RWPE2 (cell line): ENCODE measurements around the gene DOCK3.
"Not testable (repeated sequence)": the region's sequence is repeated elsewhere in the genome, so short reads cannot be mapped to it uniquely, and the experiment has no call there.

ENCODE experiments used
- ATAC-seq: fragments of 200-7000 bp; cut with Tn5 transposase; 3 replicates; pipeline ENCODE4 v1.9.1; 2021; ENCODE audit warnings: low read depth
- DNase-seq: peaks from one replicate; pipeline ENCODE4 v3.0.0-alpha.2; 2020; ENCODE audit warnings: low spot score
- H3K27ac ChIP-seq: fragments of 450-650 bp; 2 replicates; pipeline ENCODE4 v1.5.1; 2017; ENCODE audit warnings: mild to moderate bottlenecking; ENCODE audit not compliant: poor library complexity, severe bottlenecking
- H3K27me3 ChIP-seq: fragments of 250-450 bp; sonication (Bioruptor Pico); 2 replicates; pipeline ENCODE4 v1.5.1; 2021; ENCODE audit warnings: mild to moderate bottlenecking, moderate library complexity; ENCODE audit not compliant: insufficient read depth, poor library complexity, severe bottlenecking
- H3K36me3 ChIP-seq: fragments of 250-450 bp; sonication (Bioruptor Pico); 2 replicates; pipeline ENCODE4 v1.5.1; 2020; ENCODE audit warnings: low read depth, mild to moderate bottlenecking, moderate library complexity
- H3K4me1 ChIP-seq: fragments of 250-450 bp; sonication (Bioruptor Pico); 2 replicates; pipeline ENCODE4 v1.5.1; 2021; ENCODE audit warnings: mild to moderate bottlenecking, moderate library complexity; ENCODE audit not compliant: insufficient read depth, poor library complexity, severe bottlenecking
- H3K4me3 ChIP-seq: fragments of 250-450 bp; sonication (Bioruptor Pico); 2 replicates; pipeline ENCODE4 v1.5.1; 2021; ENCODE audit warnings: mild to moderate bottlenecking, moderate library complexity; ENCODE audit not compliant: severe bottlenecking
- H3K9me3 ChIP-seq: fragments of 250-450 bp; sonication (Bioruptor Pico); 2 replicates; pipeline ENCODE4 v1.5.1; 2021; ENCODE audit warnings: mild to moderate bottlenecking, moderate library complexity; ENCODE audit not compliant: severe bottlenecking
- TF ChIP-seq, protein P1 (sequence below): fragments of 450-650 bp; IDR thresholded peaks from one replicate; pipeline ENCODE4 v1.5.1; 2017; ENCODE audit warnings: mild to moderate bottlenecking, moderate library complexity; ENCODE audit not compliant: poor library complexity, severe bottlenecking

Gene DOCK3

DNA sequence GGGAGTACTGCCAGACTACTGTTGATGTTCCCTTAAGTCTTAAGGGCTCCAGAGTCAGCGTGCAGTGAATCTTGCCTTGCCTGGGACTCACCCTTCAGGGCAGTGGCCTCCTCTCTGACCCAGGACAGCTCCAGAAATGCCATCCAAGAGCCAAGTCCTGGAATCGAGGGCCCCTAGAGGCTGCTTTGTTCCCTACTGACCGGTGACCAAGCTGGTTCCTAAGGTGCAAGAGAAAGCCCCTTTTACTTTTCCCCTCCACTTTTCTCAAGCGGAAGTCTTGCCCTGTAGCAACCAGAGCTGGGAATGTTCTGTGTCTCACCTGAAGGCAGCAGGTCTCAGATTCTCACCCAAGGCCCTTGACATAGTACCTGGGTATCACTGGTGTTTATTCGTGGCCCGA, 238.0 kb downstream of the DOCK3 start:
- no peak overlapping the region for H3K4me3 ChIP-seq
- ATAC-seq: no peak
- TF ChIP-seq, protein P1, sequence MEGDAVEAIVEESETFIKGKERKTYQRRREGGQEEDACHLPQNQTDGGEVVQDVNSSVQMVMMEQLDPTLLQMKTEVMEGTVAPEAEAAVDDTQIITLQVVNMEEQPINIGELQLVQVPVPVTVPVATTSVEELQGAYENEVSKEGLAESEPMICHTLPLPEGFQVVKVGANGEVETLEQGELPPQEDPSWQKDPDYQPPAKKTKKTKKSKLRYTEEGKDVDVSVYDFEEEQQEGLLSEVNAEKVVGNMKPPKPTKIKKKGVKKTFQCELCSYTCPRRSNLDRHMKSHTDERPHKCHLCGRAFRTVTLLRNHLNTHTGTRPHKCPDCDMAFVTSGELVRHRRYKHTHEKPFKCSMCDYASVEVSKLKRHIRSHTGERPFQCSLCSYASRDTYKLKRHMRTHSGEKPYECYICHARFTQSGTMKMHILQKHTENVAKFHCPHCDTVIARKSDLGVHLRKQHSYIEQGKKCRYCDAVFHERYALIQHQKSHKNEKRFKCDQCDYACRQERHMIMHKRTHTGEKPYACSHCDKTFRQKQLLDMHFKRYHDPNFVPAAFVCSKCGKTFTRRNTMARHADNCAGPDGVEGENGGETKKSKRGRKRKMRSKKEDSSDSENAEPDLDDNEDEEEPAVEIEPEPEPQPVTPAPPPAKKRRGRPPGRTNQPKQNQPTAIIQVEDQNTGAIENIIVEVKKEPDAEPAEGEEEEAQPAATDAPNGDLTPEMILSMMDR: no peak
- H3K27me3 ChIP-seq: peaks cover 7% of the 10 kb centered on the region
- H3K4me1 ChIP-seq: no peaks in the 10 kb centered on the region
- no peak overlapping the region for H3K27ac ChIP-seq
- no peaks in the 10 kb centered on the region for H3K36me3 ChIP-seq
- DNase-seq: no peak
- no peaks in the 10 kb centered on the region for H3K9me3 ChIP-seq

DNA sequence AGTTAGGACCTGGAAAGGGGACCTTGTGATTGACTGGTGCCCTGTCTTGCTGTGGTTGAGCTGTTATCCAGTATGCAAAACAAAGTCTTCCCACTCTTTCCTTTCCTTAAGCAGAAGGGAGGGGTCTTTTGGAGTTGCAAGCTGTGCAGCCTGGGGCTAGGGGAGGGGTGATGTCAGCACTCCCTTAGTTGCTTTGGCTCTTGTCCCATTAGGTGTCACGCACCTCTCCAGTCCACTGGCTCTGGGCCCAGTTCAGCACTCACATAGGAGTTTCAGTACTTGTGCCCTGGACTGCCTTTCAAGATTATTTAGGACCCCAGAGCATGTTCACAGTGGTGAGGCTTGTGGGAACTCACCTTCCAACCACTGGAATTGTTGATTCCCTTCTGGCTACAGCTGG, 238.5 kb downstream of the DOCK3 start:
- DNase-seq (no peak), ATAC-seq (no peak)
- Histone ChIP-seq H3K9me3 (no peaks in the 10 kb centered on the region), H3K27me3 (peaks cover 7% of the 10 kb centered on the region), H3K36me3 (no peaks in the 10 kb centered on the region), H3K27ac (no peak overlapping the region), H3K4me3 (no peak overlapping the region), H3K4me1 (no peaks in the 10 kb centered on the region)
- TF ChIP-seq, protein P1: no peak

DNA sequence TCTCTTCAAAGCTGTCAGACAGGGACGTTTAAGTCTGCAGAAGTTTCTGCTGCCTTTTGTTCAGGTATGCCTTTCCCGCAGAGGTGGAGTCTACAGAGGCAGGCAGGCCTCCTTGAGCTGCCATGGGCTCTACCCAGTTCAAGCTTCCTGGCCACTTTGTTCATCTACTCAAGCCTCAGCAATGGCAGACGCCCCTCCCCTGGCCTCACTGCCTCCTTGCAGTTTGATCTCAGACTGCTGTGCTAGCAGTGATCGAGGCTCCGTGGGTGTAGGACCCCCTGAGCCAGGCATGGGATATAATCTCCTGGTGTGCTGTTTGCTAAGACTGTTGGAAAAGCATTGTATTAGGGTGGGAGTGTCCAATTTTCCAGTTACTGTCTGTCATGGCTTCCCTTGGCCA, 247.3 kb downstream of the DOCK3 start:
- not testable (repeated sequence) for H3K4me3 ChIP-seq, H3K9me3 ChIP-seq, H3K27me3 ChIP-seq, H3K4me1 ChIP-seq, H3K27ac ChIP-seq, DNase-seq, ATAC-seq, H3K36me3 ChIP-seq

DNA sequence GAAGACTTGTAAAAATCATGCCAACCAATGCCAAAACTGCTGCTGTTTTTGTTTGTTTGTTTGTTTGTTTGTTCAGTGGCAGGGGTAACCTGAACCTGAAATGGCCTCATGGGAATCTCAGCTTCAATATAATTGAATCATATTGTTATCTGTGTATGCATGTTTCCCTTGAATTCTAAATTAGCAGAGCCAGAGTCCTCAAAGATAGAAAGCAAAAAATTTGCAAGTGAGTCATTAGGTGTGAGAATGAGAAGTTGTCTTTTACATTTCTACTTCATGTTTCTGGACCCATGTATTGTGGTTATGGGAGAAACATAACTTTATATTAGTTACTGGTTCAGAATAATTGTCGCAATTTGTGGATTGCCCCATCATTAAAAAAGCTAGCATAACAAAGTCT, 249.2 kb downstream of the DOCK3 start:
- Histone ChIP-seq H3K27ac (no peak overlapping the region), H3K9me3 (no peaks in the 10 kb centered on the region), H3K4me3 (no peak overlapping the region), H3K4me1 (no peaks in the 10 kb centered on the region), H3K36me3 (no peaks in the 10 kb centered on the region), H3K27me3 (peaks cover 10% of the 10 kb centered on the region)
- TF ChIP-seq, protein P1: no peak
- DNase-seq (no peak), ATAC-seq (no peak)

DNA sequence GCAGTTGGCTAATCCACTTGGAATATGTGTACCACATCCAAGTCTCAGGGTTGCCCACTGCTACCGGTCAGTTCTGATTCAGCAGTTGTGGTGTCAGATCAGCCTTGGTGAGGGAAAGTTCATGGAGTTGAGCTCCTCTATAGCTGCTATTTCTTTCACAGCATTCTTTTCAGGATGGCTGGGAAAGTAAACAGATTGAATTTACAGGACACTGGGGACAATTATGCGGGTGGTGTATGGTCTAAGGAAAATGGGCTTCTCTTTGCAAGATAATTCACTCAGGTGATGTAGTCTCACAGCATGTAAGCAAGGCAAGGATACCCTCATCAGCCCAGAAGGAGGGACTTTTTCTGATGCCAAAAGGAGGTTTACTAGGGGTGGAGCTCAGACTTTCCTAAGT, 249.9 kb downstream of the DOCK3 start:
- H3K36me3 ChIP-seq: no peaks in the 10 kb centered on the region
- TF ChIP-seq, protein P1: no peak
- DNase-seq (no peak), ATAC-seq (no peak)
- peaks cover 13% of the 10 kb centered on the region for H3K27me3 ChIP-seq
- no peaks in the 10 kb centered on the region for H3K9me3 ChIP-seq
- no peak overlapping the region for H3K27ac ChIP-seq
- H3K4me1 ChIP-seq: no peaks in the 10 kb centered on the region
- H3K4me3 ChIP-seq: no peak overlapping the region
